Activated CD8-positive, alpha-beta memory T cell treated with anti-CD3 and anti-CD28 coated beads, Interleukin-2, amount 10 ng/mL, durations not matched to agents 7 days and 5 days (primary cell): ENCODE results near the gene SLIT3. TPM values are rescaled to one million over a fixed set of nuclear protein-coding genes. Genes with fewer than 3 reads are reported as not detected.

Experiments
- ATAC-seq: fragments of 150-1000 bp; cut with Tn5 transposase; one replicate; pipeline ENCODE4 v1.10.0; 2021; ENCODE audit warnings: moderate library complexity
- CTCF ChIA-PET: fragments of 350-600 bp; sonication (Branson Sonifier 250); formaldehyde crosslinking; loops from one replicate; lab custom pipeline; 2021; ENCODE audit warnings: antibody characterized with exemption; lab: Charles Lee
- DNase-seq: peaks from one replicate; pipeline ENCODE4 v3.0.0-alpha.2; 2020
- H3K27ac Mint-ChIP-seq: one replicate; pipeline ENCODE4 v1.8.0; 2021; ENCODE audit warnings: mild to moderate bottlenecking, mixed read lengths
- H3K27me3 Mint-ChIP-seq: one replicate; pipeline ENCODE4 v1.8.0; 2021; ENCODE audit warnings: mixed read lengths
- H3K36me3 Mint-ChIP-seq: one replicate; pipeline ENCODE4 v1.8.0; 2021; ENCODE audit warnings: mild to moderate bottlenecking, mixed read lengths
- H3K4me1 Mint-ChIP-seq: one replicate; pipeline ENCODE4 v1.8.0; 2021; ENCODE audit warnings: mixed read lengths
- H3K4me3 Mint-ChIP-seq: one replicate; pipeline ENCODE4 v1.8.0; 2021; ENCODE audit warnings: mild to moderate bottlenecking, moderate library complexity, mixed read lengths
- H3K9me3 Mint-ChIP-seq: one replicate; pipeline ENCODE4 v1.8.0; 2022; ENCODE audit warnings: low read depth, mixed read lengths
- total RNA-seq, 2 experiments: library from RNA; stranded (reverse); gene quantifications; one replicate each; pipeline ENCODE4 v1.2.3, GENCODE V29; 2021

Gene SLIT3
- total RNA-seq, 2 experiments from 2014 or later: 0.09 TPM; not detected in 1

DNA sequence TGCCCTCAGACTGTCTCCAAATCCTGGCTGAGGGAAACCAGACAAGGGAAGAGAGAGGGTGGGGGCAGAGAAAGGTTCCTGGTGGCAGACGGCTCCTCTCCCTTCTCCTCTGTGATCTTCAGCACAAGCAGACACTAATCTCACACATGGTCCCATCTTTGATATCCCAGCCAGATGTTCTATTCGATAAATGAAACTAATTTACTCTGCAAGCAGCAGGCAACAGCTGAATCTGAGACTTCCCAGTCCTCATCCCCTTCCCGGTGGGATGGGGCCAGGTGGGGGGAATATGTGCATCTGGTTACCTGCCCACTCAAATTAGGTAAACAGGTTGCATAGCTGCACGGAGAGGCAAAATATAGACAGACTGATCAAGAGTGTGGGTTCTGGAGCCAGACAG, 512.8 kb downstream of the SLIT3 start:
- no peaks in the 10 kb centered on the region for H3K27me3 Mint-ChIP-seq
- H3K27ac Mint-ChIP-seq: no peak overlapping the region
- H3K4me3 Mint-ChIP-seq: no peak overlapping the region
- no peak for ATAC-seq
- H3K9me3 Mint-ChIP-seq: no peaks in the 10 kb centered on the region
- CTCF ChIA-PET: no interaction called here
- H3K36me3 Mint-ChIP-seq: no peaks in the 10 kb centered on the region
- DNase-seq: no peak
- H3K4me1 Mint-ChIP-seq: no peaks in the 10 kb centered on the region

DNA sequence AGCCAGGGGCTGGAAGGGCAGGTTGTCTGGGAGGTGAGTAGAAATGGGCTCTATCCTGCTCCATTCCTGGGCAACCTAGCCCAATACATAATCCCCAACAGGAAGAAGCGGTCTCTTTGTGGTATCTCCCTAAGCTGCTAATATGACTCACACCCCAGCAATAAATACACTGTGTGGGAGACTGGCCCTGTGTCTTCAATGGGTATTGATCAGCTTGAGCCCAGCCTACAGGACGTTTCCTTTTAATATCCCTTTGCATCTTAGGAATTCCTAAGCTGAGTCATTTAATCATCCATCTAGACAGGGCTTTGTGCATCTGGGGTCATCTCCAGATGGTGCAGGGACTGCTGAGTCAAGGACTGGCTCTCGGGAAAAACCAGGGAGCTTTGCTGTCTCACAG, 514.8 kb downstream of the SLIT3 start:
- H3K36me3 Mint-ChIP-seq: no peaks in the 10 kb centered on the region
- no peaks in the 10 kb centered on the region for H3K4me1 Mint-ChIP-seq
- ATAC-seq (no peak), DNase-seq (no peak)
- no peaks in the 10 kb centered on the region for H3K27me3 Mint-ChIP-seq
- CTCF ChIA-PET: no interaction called here
- no peak overlapping the region for H3K4me3 Mint-ChIP-seq
- H3K27ac Mint-ChIP-seq: no peak overlapping the region
- no peaks in the 10 kb centered on the region for H3K9me3 Mint-ChIP-seq

DNA sequence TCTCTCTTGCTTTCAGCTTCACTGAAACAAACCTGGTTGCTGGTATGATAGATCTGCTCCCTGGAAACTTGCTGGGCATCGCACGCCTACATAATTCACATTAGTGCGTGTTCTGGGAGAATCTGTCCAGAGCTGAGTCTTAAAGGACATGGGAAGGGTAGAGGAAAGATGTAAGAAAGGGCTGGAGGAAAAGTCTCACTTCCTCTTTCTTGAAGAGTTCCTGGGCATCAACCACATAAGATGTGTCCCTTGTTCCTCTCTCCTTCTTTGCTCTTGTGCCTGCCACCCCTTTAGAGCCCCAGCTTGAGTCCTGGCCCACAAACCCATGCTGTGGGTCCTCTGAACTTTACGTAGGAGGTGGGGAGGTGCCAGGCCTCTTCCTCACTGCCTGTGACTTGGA, 516.5 kb downstream of the SLIT3 start:
- CTCF ChIA-PET: no interaction called here
- Mint-ChIP-seq H3K9me3 (no peaks in the 10 kb centered on the region), H3K27ac (no peak overlapping the region), H3K27me3 (no peaks in the 10 kb centered on the region), H3K4me3 (no peak overlapping the region), H3K4me1 (no peaks in the 10 kb centered on the region), H3K36me3 (no peaks in the 10 kb centered on the region)
- DNase-seq (no peak), ATAC-seq (no peak)

DNA sequence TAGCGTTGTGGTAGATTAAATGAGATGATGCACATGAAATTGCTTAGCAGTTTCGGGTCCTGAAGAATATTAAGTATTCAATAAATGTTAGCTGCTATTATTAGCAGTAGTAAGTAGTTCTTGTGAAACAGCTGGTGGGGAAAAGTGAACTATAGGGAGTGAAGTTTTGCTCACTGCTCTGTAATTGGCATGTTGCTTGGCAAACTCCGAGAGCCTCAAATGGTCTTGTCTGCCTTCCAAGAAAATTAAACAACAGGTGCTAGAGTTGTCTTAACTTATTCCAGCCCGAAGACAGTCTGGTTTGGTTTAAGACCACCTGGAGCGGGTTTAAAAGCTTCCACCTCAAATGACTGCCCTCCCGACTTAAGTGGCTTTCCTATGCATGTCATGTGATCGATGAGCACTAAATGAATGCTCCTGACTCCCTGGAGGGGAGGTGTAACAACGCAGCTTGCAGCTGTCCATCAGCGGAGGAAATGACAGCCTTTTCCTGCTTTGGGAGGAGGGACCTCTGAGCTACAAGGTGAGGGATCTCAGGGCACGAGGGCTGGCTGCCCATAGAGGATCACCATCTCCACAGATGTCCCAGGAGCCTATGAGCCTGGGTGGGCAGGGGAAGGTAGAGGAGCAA, 518.9 kb downstream of the SLIT3 start:
- no peaks in the 10 kb centered on the region for H3K27me3 Mint-ChIP-seq
- no peak overlapping the region for H3K27ac Mint-ChIP-seq
- DNase-seq: no peak
- no peaks in the 10 kb centered on the region for H3K4me1 Mint-ChIP-seq
- ATAC-seq: no peak
- H3K36me3 Mint-ChIP-seq: no peaks in the 10 kb centered on the region
- H3K9me3 Mint-ChIP-seq: no peaks in the 10 kb centered on the region
- CTCF ChIA-PET: no interaction called here
- no peak overlapping the region for H3K4me3 Mint-ChIP-seq

DNA sequence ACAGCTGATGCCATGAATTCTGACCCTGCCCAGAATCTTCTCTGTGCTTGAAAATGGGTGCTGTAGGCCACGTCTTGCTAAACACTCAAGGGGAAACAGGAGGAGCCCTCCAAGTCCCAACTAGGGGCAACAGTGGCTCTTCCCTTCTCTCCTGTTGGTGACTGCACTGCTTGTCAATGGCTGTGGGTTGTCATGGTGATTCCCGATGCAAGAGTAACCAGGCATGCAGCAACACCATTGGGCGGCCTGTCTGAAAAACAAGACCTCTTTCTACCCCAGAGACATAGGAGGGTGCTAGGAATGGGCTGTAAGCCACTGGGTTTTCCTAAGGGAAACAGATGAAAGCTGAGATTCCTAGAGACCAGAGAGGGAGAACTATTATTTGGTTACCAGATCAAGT, 520.1 kb downstream of the SLIT3 start:
- ATAC-seq: no peak
- no peak overlapping the region for H3K4me3 Mint-ChIP-seq

DNA sequence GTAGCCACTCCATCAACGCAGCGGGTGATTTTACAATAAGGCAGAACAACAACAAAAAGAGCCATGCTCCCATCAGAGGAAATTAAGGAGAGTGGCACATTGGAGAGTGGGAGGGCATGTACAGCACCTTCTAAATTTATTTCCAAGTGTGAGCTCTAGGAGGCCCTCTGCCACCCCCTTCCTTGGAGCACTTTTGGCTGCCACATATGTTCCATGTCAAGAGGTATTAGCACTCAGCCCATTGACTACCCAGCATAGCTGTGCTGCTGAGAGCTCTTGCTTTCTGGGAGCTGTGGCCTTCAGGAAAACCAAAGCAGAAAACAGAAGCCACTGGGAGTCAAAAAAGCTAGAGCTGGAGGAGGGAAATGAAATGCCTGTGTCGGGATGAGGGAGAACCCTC, 521.6 kb downstream of the SLIT3 start:
- H3K9me3 Mint-ChIP-seq: no peaks in the 10 kb centered on the region
- H3K4me1 Mint-ChIP-seq: no peaks in the 10 kb centered on the region
- CTCF ChIA-PET: no interaction called here
- no peaks in the 10 kb centered on the region for H3K27me3 Mint-ChIP-seq
- ATAC-seq: no peak
- no peaks in the 10 kb centered on the region for H3K36me3 Mint-ChIP-seq
- DNase-seq: no peak
- H3K27ac Mint-ChIP-seq: no peak overlapping the region
- no peak overlapping the region for H3K4me3 Mint-ChIP-seq

More for the DNA sequence above, 520.1 kb downstream of the SLIT3 start:
- no peaks in the 10 kb centered on the region for H3K36me3 Mint-ChIP-seq
- H3K27ac Mint-ChIP-seq: no peak overlapping the region
- no peaks in the 10 kb centered on the region for H3K4me1 Mint-ChIP-seq
- no peak for DNase-seq
- CTCF ChIA-PET: no interaction called here
- no peaks in the 10 kb centered on the region for H3K9me3 Mint-ChIP-seq
- H3K27me3 Mint-ChIP-seq: no peaks in the 10 kb centered on the region

DNA sequence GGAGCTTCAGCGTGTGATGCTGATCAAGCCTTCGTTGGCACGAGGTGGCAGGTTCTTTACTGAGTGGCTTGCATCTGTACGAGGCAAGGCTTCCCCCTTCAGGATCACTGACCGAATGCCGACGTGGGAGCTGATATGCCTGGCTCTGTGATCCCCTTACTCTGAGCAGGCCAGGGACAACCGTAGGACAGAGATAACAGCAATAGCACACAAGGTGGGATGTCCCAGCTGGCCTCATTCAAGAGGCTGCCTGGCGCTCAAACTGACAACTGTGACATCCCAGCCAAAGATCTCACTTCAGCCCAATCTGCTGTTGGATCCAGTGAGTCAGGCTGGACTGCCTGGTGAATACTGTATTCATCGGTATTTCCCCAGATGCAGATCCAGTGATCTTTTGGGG, 522.4 kb downstream of the SLIT3 start:
- DNase-seq: no peak
- CTCF ChIA-PET: no interaction called here
- no peaks in the 10 kb centered on the region for H3K9me3 Mint-ChIP-seq

DNA sequence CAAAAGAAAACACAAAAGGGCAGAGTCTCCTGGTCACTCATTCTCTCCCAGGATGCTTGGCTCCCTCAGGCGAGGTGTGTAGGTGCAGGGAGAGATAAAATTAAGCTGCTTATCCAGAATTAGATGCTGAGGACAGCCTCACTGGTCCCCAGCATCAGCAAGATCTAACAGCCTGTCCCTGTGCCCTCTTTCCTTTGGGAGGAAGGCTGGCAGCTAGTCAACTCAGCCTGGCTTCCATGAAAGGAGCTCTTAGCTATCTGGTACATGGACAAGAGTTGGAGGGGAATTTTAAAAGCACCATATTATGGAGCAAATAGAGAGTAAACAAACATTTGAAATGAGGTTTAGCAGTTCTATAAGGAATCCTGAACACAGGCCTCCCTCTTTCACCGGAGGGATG, 523.3 kb downstream of the SLIT3 start:
- no peak overlapping the region for H3K27ac Mint-ChIP-seq
- ATAC-seq: no peak
- no peaks in the 10 kb centered on the region for H3K27me3 Mint-ChIP-seq
- no peak for DNase-seq
- no peak overlapping the region for H3K4me3 Mint-ChIP-seq
- CTCF ChIA-PET: no interaction called here
- H3K9me3 Mint-ChIP-seq: no peaks in the 10 kb centered on the region
- H3K36me3 Mint-ChIP-seq: no peaks in the 10 kb centered on the region
- H3K4me1 Mint-ChIP-seq: no peaks in the 10 kb centered on the region

More for the DNA sequence above, 522.4 kb downstream of the SLIT3 start:
- Mint-ChIP-seq H3K27me3 (no peaks in the 10 kb centered on the region), H3K4me1 (no peaks in the 10 kb centered on the region), H3K4me3 (no peak overlapping the region), H3K27ac (no peak overlapping the region), H3K36me3 (no peaks in the 10 kb centered on the region)
- no peak for ATAC-seq

DNA sequence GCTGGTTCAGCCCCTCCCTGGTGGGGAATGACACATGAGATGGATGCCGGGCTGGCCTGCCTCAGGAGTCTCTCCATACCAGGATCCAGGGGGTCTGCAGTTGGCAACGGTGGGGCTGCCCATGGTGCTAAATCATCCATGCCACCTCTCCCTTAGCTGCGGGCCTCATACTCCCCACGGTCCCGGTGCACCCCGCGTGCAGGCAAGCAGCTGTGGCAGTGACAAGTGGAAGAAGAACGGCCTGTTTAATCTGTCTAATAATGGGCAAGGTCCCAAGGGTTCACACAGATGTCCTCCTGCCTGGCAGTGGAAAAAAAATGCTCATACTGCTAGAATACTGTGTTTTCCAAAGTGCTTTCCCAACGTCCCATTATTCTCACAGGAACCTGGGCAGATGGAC, 524.9 kb downstream of the SLIT3 start:
- CTCF ChIA-PET: no interaction called here
- Mint-ChIP-seq H3K9me3 (no peaks in the 10 kb centered on the region), H3K36me3 (no peaks in the 10 kb centered on the region), H3K27ac (no peak overlapping the region), H3K27me3 (no peaks in the 10 kb centered on the region), H3K4me3 (no peak overlapping the region), H3K4me1 (no peaks in the 10 kb centered on the region)
- ATAC-seq: no peak
- no peak for DNase-seq

DNA sequence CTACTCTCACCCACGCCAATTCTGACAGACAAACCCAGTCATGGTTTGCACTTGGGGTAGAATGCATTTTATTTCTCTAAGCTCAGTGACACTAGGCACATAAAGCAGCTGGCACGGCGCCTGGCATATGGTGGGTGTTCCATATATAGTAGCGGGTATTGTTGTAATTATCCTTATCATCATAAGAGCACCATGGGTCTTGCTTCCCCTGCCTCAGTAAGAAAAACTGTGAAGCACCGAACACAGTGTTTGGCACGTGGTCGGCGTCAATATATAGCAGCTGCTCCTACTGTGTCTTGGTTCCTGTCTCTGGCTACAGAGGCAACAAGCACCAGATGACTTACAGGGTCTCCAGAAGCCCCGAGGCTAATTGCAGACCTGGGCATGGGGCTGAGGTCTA, 527.7 kb downstream of the SLIT3 start:
- H3K36me3 Mint-ChIP-seq: no peaks in the 10 kb centered on the region
- CTCF ChIA-PET: no interaction called here
- no peaks in the 10 kb centered on the region for H3K9me3 Mint-ChIP-seq
- H3K27me3 Mint-ChIP-seq: no peaks in the 10 kb centered on the region
- DNase-seq (no peak), ATAC-seq (no peak)
- H3K4me1 Mint-ChIP-seq: no peaks in the 10 kb centered on the region
- no peak overlapping the region for H3K4me3 Mint-ChIP-seq
- no peak overlapping the region for H3K27ac Mint-ChIP-seq

DNA sequence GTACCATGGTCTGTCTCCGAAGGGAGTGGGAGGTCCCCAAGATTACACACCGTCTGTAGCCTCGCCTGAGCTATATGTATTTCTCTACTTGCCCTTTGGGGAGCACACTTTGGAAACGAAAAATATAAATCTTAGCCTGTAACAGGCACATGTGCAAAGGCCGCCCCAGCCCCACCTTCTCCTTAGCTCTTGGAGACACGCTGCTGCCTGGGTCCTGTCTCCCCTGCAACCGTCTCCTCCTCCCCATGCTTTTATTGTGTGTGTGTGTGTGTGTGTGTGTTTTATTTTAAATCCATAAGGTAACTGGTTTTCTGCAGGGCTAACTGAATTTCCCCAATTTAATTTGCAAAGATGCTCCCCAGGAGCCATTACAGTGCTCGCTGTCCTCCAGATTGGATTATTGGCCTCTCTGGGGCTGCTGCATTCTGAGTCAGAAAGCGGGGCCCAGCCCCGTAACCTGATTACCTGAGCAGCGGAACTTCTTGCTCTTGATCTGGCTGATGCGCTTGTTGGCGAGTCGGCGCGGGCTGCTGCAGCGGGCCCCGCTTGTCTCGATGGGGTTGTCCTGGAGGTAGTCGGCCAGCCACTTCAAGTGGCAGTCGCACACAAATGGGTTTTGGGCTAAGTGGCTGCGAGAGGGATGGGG, 528.5 kb downstream of the SLIT3 start:
- no peaks in the 10 kb centered on the region for H3K4me1 Mint-ChIP-seq
- H3K27ac Mint-ChIP-seq: no peak overlapping the region
- CTCF ChIA-PET: no interaction called here
- H3K4me3 Mint-ChIP-seq: no peak overlapping the region
- no peak for DNase-seq
- H3K36me3 Mint-ChIP-seq: no peaks in the 10 kb centered on the region
- no peaks in the 10 kb centered on the region for H3K9me3 Mint-ChIP-seq
- no peak for ATAC-seq
- no peaks in the 10 kb centered on the region for H3K27me3 Mint-ChIP-seq

DNA sequence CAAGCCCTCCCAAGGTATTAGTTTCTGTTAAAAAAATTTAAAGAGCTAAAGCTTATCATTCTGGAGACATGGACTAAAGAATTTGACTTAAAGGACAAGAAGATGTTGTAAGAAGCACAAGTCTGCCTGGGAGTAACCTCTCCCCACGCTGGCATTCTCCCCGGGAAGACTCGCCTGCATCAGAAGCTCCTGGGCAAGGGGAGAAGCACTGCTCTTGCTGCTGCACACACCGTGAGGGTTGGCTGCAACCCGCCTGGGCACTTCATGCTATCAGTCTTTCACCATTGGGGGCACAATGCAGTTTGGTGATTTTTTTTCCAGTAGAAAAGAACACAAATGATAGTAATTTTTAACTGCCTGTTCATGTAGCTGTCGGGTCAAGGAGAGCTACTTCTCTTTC, 529.3 kb downstream of the SLIT3 start:
- no peak overlapping the region for H3K4me3 Mint-ChIP-seq
- CTCF ChIA-PET: no interaction called here
- H3K4me1 Mint-ChIP-seq: no peaks in the 10 kb centered on the region
- ATAC-seq (no peak), DNase-seq (no peak)
- no peak overlapping the region for H3K27ac Mint-ChIP-seq
- no peaks in the 10 kb centered on the region for H3K27me3 Mint-ChIP-seq
- H3K36me3 Mint-ChIP-seq: no peaks in the 10 kb centered on the region
- H3K9me3 Mint-ChIP-seq: no peaks in the 10 kb centered on the region

DNA sequence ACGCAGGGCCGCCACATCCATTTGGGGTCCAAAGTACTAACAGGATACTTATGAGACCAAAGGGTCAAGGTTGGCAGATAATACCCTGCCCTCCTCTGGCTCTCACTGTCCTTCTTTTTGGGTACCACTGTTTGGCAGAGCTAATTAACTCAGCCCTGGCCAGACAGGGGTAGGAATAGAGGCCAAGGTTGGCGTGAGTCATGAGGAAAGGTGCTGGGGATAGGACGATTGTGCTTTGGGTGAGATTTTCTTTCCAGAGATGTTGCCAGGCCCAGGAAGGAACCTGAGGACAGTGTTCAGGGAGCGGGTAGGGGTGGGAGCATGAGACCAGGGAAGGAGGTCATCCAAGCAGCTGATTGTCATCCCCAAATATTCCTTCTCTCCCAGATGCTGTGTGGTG, 529.9 kb downstream of the SLIT3 start:
- H3K27ac Mint-ChIP-seq: no peak overlapping the region
- H3K36me3 Mint-ChIP-seq: no peaks in the 10 kb centered on the region
- no peaks in the 10 kb centered on the region for H3K9me3 Mint-ChIP-seq
- no peak for ATAC-seq
- H3K4me3 Mint-ChIP-seq: no peak overlapping the region
- CTCF ChIA-PET: no interaction called here
- H3K27me3 Mint-ChIP-seq: no peaks in the 10 kb centered on the region
- H3K4me1 Mint-ChIP-seq: no peaks in the 10 kb centered on the region
- DNase-seq: no peak

DNA sequence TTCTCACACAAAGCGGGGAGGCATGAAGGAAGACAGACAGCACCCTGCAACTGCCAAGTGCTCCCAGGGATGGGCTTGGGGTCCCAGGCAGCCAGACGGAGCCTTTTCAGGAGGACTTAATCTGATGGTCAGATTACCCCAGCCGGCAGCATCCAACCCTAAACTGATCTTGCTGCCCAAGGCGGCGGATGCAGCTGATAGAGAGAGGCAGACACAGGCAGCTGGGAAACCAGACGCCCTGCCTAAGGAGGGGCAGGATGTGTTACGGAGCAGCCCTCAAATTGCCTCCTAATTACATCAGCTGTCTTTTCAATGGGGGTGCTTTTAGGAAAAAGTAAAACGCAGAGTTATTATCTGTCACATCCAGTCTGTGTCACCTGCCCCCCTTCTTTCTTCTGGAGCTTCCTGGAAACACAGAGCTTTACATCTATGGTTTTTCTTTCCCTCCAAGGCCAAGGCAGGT, 530.9 kb downstream of the SLIT3 start:
- Mint-ChIP-seq H3K4me1 (no peaks in the 10 kb centered on the region), H3K27ac (no peak overlapping the region), H3K9me3 (no peaks in the 10 kb centered on the region)

More for the DNA sequence above, 530.9 kb downstream of the SLIT3 start:
- CTCF ChIA-PET: no interaction called here
- no peaks in the 10 kb centered on the region for H3K36me3 Mint-ChIP-seq
- H3K4me3 Mint-ChIP-seq: no peak overlapping the region
- DNase-seq: no peak
- no peak for ATAC-seq
- no peaks in the 10 kb centered on the region for H3K27me3 Mint-ChIP-seq
